ENCODE data around the gene SH3TC1. TPM values are rescaled to one million over a fixed set of nuclear protein-coding genes. Genes with fewer than 3 reads are reported as not detected.

SH3TC1 gene
- total RNA-seq, 1 donor from 2014 or later = 12.5 TPM

- Mint-ChIP-seq H3K27me3 (no peaks in the 10 kb centered on the region), H3K9me3 (ENCODE audit: low read depth) (no peaks in the 10 kb centered on the region), H3K4me3 (ENCODE audit: low read depth) (no peak overlapping the region), H3K36me3 (ENCODE audit: insufficient read depth) (no peaks in the 10 kb centered on the region), H3K4me1 (ENCODE audit: low read depth) (peaks cover 10% of the 10 kb centered on the region), H3K27ac (no peak overlapping the region)
- TF ChIP-seq CTCF (IDR thresholded peaks at IDR 0.05; ENCODE audit: unreplicated experiment) = no peak
- DNase-seq (ENCODE audit: low spot score, unreplicated experiment) = no peak
Observed at GRCh38 chr4:8220661-8221450, 21.8 kb downstream of the SH3TC1 start.

GRCh38 chr4:8221476-8221875 lies 22.4 kb downstream of the SH3TC1 start:
- Mint-ChIP-seq H3K4me1 (ENCODE audit: low read depth) (peaks cover 16% of the 10 kb centered on the region), H3K36me3 (ENCODE audit: insufficient read depth) (no peaks in the 10 kb centered on the region), H3K9me3 (ENCODE audit: low read depth) (no peaks in the 10 kb centered on the region), H3K27me3 (no peaks in the 10 kb centered on the region), H3K4me3 (ENCODE audit: low read depth) (no peak overlapping the region), H3K27ac (no peak overlapping the region)
- no peak for DNase-seq (ENCODE audit: low spot score, unreplicated experiment)
- no peak for TF ChIP-seq CTCF (IDR thresholded peaks at IDR 0.05; ENCODE audit: unreplicated experiment)

GRCh38 chr4:8221985-8222384 lies 22.9 kb downstream of the SH3TC1 start:
- H3K36me3 Mint-ChIP-seq (ENCODE audit: insufficient read depth) = no peaks in the 10 kb centered on the region
- no peak overlapping the region for H3K27ac Mint-ChIP-seq
- H3K4me1 Mint-ChIP-seq (ENCODE audit: low read depth) = peaks cover 18% of the 10 kb centered on the region
- DNase-seq (ENCODE audit: low spot score, unreplicated experiment) = no peak
- H3K4me3 Mint-ChIP-seq (ENCODE audit: low read depth) = no peak overlapping the region
- no peaks in the 10 kb centered on the region for H3K9me3 Mint-ChIP-seq (ENCODE audit: low read depth)
- no peak for TF ChIP-seq CTCF (IDR thresholded peaks at IDR 0.05; ENCODE audit: unreplicated experiment)
- H3K27me3 Mint-ChIP-seq = no peaks in the 10 kb centered on the region

GRCh38 chr4:8222609-8223388 lies 23.7 kb downstream of the SH3TC1 start:
- Mint-ChIP-seq H3K27me3 (no peaks in the 10 kb centered on the region), H3K27ac (no peak overlapping the region), H3K36me3 (ENCODE audit: insufficient read depth) (no peaks in the 10 kb centered on the region), H3K4me3 (ENCODE audit: low read depth) (no peak overlapping the region), H3K4me1 (ENCODE audit: low read depth) (peaks cover 18% of the 10 kb centered on the region), H3K9me3 (ENCODE audit: low read depth) (no peaks in the 10 kb centered on the region)
- DNase-seq (ENCODE audit: low spot score, unreplicated experiment) = no peak
- TF ChIP-seq CTCF (IDR thresholded peaks at IDR 0.05; ENCODE audit: unreplicated experiment) = no peak

GRCh38 chr4:8224267-8224974 lies 25.3 kb downstream of the SH3TC1 start:
- H3K9me3 Mint-ChIP-seq (ENCODE audit: low read depth) = no peaks in the 10 kb centered on the region
- no peak overlapping the region for H3K4me3 Mint-ChIP-seq (ENCODE audit: low read depth)
- no peaks in the 10 kb centered on the region for H3K36me3 Mint-ChIP-seq (ENCODE audit: insufficient read depth)
- TF ChIP-seq CTCF (IDR thresholded peaks at IDR 0.05; ENCODE audit: unreplicated experiment) = no peak
- no peaks in the 10 kb centered on the region for H3K27me3 Mint-ChIP-seq
- peaks cover 18% of the 10 kb centered on the region for H3K4me1 Mint-ChIP-seq (ENCODE audit: low read depth)
- no peak for DNase-seq (ENCODE audit: low spot score, unreplicated experiment)
- no peak overlapping the region for H3K27ac Mint-ChIP-seq
